ENCODE measurements around the gene DNAH6. TPM values are rescaled to one million over a fixed set of nuclear protein-coding genes. Genes with fewer than 3 reads are reported as not detected.
A peak's percentile ranks its signal among the peaks of the same experiment; 100 is the strongest.
"Not testable (repeated sequence)": the region's sequence is repeated elsewhere in the genome, so short reads cannot be mapped to it uniquely, and the experiment has no call there.

The DNAH6 gene
- total RNA-seq, 1 experiment from 2014 or later, result 0.10 TPM

- in situ Hi-C loops (cut with HindIII; ENCODE audit: low pct_unique_long_range_greater_than_20kb, low sequenced_read_pairs), result no loop called here
- no peak for DNase-seq (ENCODE audit: low read depth)
Measured at GRCh38 chr2:84496386-84496785, 19.9 kb upstream of the DNAH6 start.

- in situ Hi-C loops (cut with HindIII; ENCODE audit: low pct_unique_long_range_greater_than_20kb, low sequenced_read_pairs), result no loop called here
- DNase-seq (ENCODE audit: low read depth), result no peak
Measured at GRCh38 chr2:84497285-84497684, 19.0 kb upstream of the DNAH6 start.

GRCh38 chr2:84498150-84498799, 18.0 kb upstream of the DNAH6 start:
- in situ Hi-C loops (cut with HindIII; ENCODE audit: low pct_unique_long_range_greater_than_20kb, low sequenced_read_pairs), result no loop called here
- DNase-seq (ENCODE audit: low read depth), result no peak

- peak; percentile 72 for DNase-seq (ENCODE audit: low read depth)
- in situ Hi-C loops (cut with HindIII; ENCODE audit: low pct_unique_long_range_greater_than_20kb, low sequenced_read_pairs), result not testable (repeated sequence)
Measured at GRCh38 chr2:84511024-84511423, 5.3 kb upstream of the DNAH6 start.

GRCh38 chr2:84515788-84516187, 510 bp upstream of the DNAH6 start:
- in situ Hi-C loops (cut with HindIII; ENCODE audit: low pct_unique_long_range_greater_than_20kb, low sequenced_read_pairs), result no loop called here
- no peak for DNase-seq (ENCODE audit: low read depth)

- no peak for DNase-seq (ENCODE audit: low read depth)
- in situ Hi-C loops (cut with HindIII; ENCODE audit: low pct_unique_long_range_greater_than_20kb, low sequenced_read_pairs), result no loop called here
Measured at GRCh38 chr2:84519332-84519957, 3.1 kb downstream of the DNAH6 start.

- in situ Hi-C loops (cut with HindIII; ENCODE audit: low pct_unique_long_range_greater_than_20kb, low sequenced_read_pairs), result no loop called here
- no peak for DNase-seq (ENCODE audit: low read depth)
Measured at GRCh38 chr2:84526562-84526961, 10.3 kb downstream of the DNAH6 start.

GRCh38 chr2:84527137-84528129, 11.1 kb downstream of the DNAH6 start:
- in situ Hi-C loops (cut with HindIII; ENCODE audit: low pct_unique_long_range_greater_than_20kb, low sequenced_read_pairs), result no loop called here
- DNase-seq (ENCODE audit: low read depth), result no peak

GRCh38 chr2:84532291-84532690, 16.0 kb downstream of the DNAH6 start:
- DNase-seq (ENCODE audit: low read depth), result no peak

GRCh38 chr2:84534225-84534624, 17.9 kb downstream of the DNAH6 start:
- in situ Hi-C loops (cut with HindIII; ENCODE audit: low pct_unique_long_range_greater_than_20kb, low sequenced_read_pairs), result no loop called here

More at GRCh38 chr2:84532291-84532690, 16.0 kb downstream of the DNAH6 start:
- in situ Hi-C loops (cut with HindIII; ENCODE audit: low pct_unique_long_range_greater_than_20kb, low sequenced_read_pairs), result no loop called here

GRCh38 chr2:84537251-84537650, 21.0 kb downstream of the DNAH6 start:
- DNase-seq (ENCODE audit: low read depth), result no peak
- in situ Hi-C loops (cut with HindIII; ENCODE audit: low pct_unique_long_range_greater_than_20kb, low sequenced_read_pairs), result no loop called here

More at GRCh38 chr2:84534225-84534624, 17.9 kb downstream of the DNAH6 start:
- no peak for DNase-seq (ENCODE audit: low read depth)

GRCh38 chr2:84539729-84540128, 23.4 kb downstream of the DNAH6 start:
- DNase-seq (ENCODE audit: low read depth), result no peak
- in situ Hi-C loops (cut with HindIII; ENCODE audit: low pct_unique_long_range_greater_than_20kb, low sequenced_read_pairs), result no loop called here

- DNase-seq (ENCODE audit: low read depth), result no peak
- in situ Hi-C loops (cut with HindIII; ENCODE audit: low pct_unique_long_range_greater_than_20kb, low sequenced_read_pairs), result no loop called here
Measured at GRCh38 chr2:84545005-84545404, 28.7 kb downstream of the DNAH6 start.

- DNase-seq (ENCODE audit: low read depth), result no peak
- in situ Hi-C loops (cut with HindIII; ENCODE audit: low pct_unique_long_range_greater_than_20kb, low sequenced_read_pairs), result no loop called here
Measured at GRCh38 chr2:84546551-84546950, 30.3 kb downstream of the DNAH6 start.

GRCh38 chr2:84548303-84548702, 32.0 kb downstream of the DNAH6 start:
- in situ Hi-C loops (cut with HindIII; ENCODE audit: low pct_unique_long_range_greater_than_20kb, low sequenced_read_pairs), result no loop called here
- DNase-seq (ENCODE audit: low read depth), result no peak

GRCh38 chr2:84550916-84551315, 34.6 kb downstream of the DNAH6 start:
- no peak for DNase-seq (ENCODE audit: low read depth)
- in situ Hi-C loops (cut with HindIII; ENCODE audit: low pct_unique_long_range_greater_than_20kb, low sequenced_read_pairs), result no loop called here

GRCh38 chr2:84551526-84551925, 35.2 kb downstream of the DNAH6 start:
- in situ Hi-C loops (cut with HindIII; ENCODE audit: low pct_unique_long_range_greater_than_20kb, low sequenced_read_pairs), result not testable (repeated sequence)

GRCh38 chr2:84556190-84556589, 39.9 kb downstream of the DNAH6 start:
- no peak for DNase-seq (ENCODE audit: low read depth)
- in situ Hi-C loops (cut with HindIII; ENCODE audit: low pct_unique_long_range_greater_than_20kb, low sequenced_read_pairs), result no loop called here

More at GRCh38 chr2:84551526-84551925, 35.2 kb downstream of the DNAH6 start:
- not testable (repeated sequence) for DNase-seq (ENCODE audit: low read depth)

GRCh38 chr2:84559838-84560237, 43.5 kb downstream of the DNAH6 start:
- in situ Hi-C loops (cut with HindIII; ENCODE audit: low pct_unique_long_range_greater_than_20kb, low sequenced_read_pairs), result no loop called here

More at GRCh38 chr2:84559838-84560237, 43.5 kb downstream of the DNAH6 start:
- peak; percentile 3 for DNase-seq (ENCODE audit: low read depth)
